SK-N-SH treated with all-trans-retinoic acid at 6 μM for 48 hours (cell line): ENCODE measurements around the gene JKAMP.

ENCODE experiments used
- PATZ1 ChIP-seq: fragments of 250-450 bp; sonication (Bioruptor Pico); IDR thresholded peaks from 2 replicates; pipeline ENCODE4 v1.8.0; 2020; ENCODE audit warnings: mild to moderate bottlenecking, moderate library complexity, borderline replicate concordance
- TCF4 ChIP-seq: fragments of 250-450 bp; sonication (Bioruptor Pico); IDR thresholded peaks from 2 replicates; pipeline ENCODE4 v1.8.0; 2021; ENCODE audit warnings: mild to moderate bottlenecking, moderate library complexity, borderline replicate concordance

GRCh38 chr14:59490756-59491155 lies 6.4 kb downstream of the JKAMP start:
- no peak for TF ChIP-seq TCF4
- TF ChIP-seq PATZ1 (CRISPR knock-in tag): no peak
